Karpas-422 (cell line): ENCODE measurements around the gene FAM83E. TPM values are rescaled to one million over a fixed set of nuclear protein-coding genes. Genes with fewer than 3 reads are reported as not detected.
"Not testable (repeated sequence)": the region's sequence is repeated elsewhere in the genome, so short reads cannot be mapped to it uniquely, and the experiment has no call there.

ENCODE experiments used
- DNase-seq: peaks from one replicate; pipeline ENCODE4 v3.0.0-alpha.2; 2015
- H2AFZ ChIP-seq: fragments of 200-600 bp; sonication (generic); 2 replicates; pipeline ENCODE4 v1.6.1; 2014; ENCODE audit warnings: antibody characterized with exemption, low read length, mixed read lengths
- H3K27ac ChIP-seq: fragments of 200-600 bp; sonication (generic); 2 replicates; pipeline ENCODE4 v1.5.1; 2014; ENCODE audit warnings: mild to moderate bottlenecking, low read length, moderate library complexity
- H3K27me3 ChIP-seq: fragments of 200-600 bp; sonication (generic); 2 replicates; pipeline ENCODE4 v1.6.1; 2014; ENCODE audit warnings: low read length, mixed read lengths
- H3K36me3 ChIP-seq: fragments of 200-600 bp; sonication (generic); 2 replicates; pipeline ENCODE4 v1.6.1; 2014; ENCODE audit warnings: low read length, mixed read lengths; ENCODE audit not compliant: insufficient read depth
- H3K4me1 ChIP-seq: fragments of 200-600 bp; sonication (generic); 2 replicates; pipeline ENCODE4 v1.6.1; 2014; ENCODE audit warnings: mild to moderate bottlenecking, low read length, mixed read lengths
- H3K4me2 ChIP-seq: fragments of 200-600 bp; sonication (generic); 2 replicates; pipeline ENCODE4 v1.6.1; 2014; ENCODE audit warnings: low read length, low read depth, mild to moderate bottlenecking; ENCODE audit not compliant: poor library complexity, severe bottlenecking
- H3K4me3 ChIP-seq: fragments of 200-600 bp; sonication (generic); 2 replicates; pipeline ENCODE4 v1.5.1; 2014; ENCODE audit warnings: mild to moderate bottlenecking, antibody characterized with exemption, low read length, mixed read lengths
- H3K79me2 ChIP-seq: fragments of 200-600 bp; sonication (generic); 2 replicates; pipeline ENCODE4 v1.6.1; 2014; ENCODE audit warnings: mild to moderate bottlenecking, low read length, mixed read lengths
- H3K9ac ChIP-seq: fragments of 200-600 bp; sonication (generic); 2 replicates; pipeline ENCODE4 v1.6.0; 2014; ENCODE audit warnings: low read length
- H3K9me2 ChIP-seq: fragments of 200-600 bp; sonication (generic), shearing (Covaris generic); replicated peaks from 2 replicates; pipeline ENCODE4 v1.6.0; 2014; ENCODE audit warnings: mild to moderate bottlenecking, low read length, moderate library complexity; ENCODE audit not compliant: insufficient read depth
- H3K9me3 ChIP-seq: fragments of 300-700, 200-600 bp; sonication (generic); 2 replicates; pipeline ENCODE4 v1.6.1; 2014; ENCODE audit warnings: low read length, mixed read lengths
- H4K20me1 ChIP-seq: fragments of 200-600 bp; sonication (generic); 2 replicates; pipeline ENCODE4 v1.6.1; 2014; ENCODE audit warnings: mild to moderate bottlenecking, antibody characterized with exemption, low read length, low read depth; ENCODE audit not compliant: insufficient read depth
- total RNA-seq: library from RNA; depleted of rRNA; stranded (reverse); fragments of >200 nt; shearing (Covaris generic); gene quantifications from 2 replicates; pipeline ENCODE4 v1.2.3, GENCODE V29; 2014; ENCODE audit warnings: low replicate concordance

FAM83E gene
- total RNA-seq, 1 experiment from 2014 or later: 1.2 TPM

DNA sequence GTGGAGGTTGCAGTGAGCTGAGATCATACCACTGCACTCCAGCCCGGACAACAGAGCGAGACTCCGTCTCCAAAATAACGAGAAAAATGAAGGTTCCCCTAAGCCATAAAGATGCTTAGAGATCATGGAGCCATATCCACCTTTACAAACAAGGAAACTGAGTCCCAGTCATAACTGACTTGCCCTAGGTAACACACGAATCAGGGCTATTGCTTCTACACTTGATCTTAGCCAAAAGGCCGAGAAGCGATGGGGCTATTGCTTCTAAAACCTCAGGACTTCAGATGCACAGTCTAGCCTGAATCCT, 19.1 kb upstream of the FAM83E start:
- Histone ChIP-seq H3K9me2 (no peaks in the 10 kb centered on the region; the same call in 1 of the 2 replicates), H3K36me3 (peaks cover 11% of the 10 kb centered on the region), H3K4me3 (peak overlapping the region; percentile 63), H3K79me2 (peaks cover 4% of the 10 kb centered on the region; the same call in 1 of the 2 replicates), H4K20me1 (peaks cover 7% of the 10 kb centered on the region), H3K27me3 (no peaks in the 10 kb centered on the region), H2AFZ (no peak overlapping the region; the same call in 1 of the 2 replicates), H3K9me3 (no peaks in the 10 kb centered on the region), H3K9ac (peak overlapping the region; percentile 73), H3K4me2 (peak overlapping the region; percentile 83), H3K27ac (peak overlapping the region; percentile 80), H3K4me1 (peaks cover 48% of the 10 kb centered on the region)
- no peak for DNase-seq

DNA sequence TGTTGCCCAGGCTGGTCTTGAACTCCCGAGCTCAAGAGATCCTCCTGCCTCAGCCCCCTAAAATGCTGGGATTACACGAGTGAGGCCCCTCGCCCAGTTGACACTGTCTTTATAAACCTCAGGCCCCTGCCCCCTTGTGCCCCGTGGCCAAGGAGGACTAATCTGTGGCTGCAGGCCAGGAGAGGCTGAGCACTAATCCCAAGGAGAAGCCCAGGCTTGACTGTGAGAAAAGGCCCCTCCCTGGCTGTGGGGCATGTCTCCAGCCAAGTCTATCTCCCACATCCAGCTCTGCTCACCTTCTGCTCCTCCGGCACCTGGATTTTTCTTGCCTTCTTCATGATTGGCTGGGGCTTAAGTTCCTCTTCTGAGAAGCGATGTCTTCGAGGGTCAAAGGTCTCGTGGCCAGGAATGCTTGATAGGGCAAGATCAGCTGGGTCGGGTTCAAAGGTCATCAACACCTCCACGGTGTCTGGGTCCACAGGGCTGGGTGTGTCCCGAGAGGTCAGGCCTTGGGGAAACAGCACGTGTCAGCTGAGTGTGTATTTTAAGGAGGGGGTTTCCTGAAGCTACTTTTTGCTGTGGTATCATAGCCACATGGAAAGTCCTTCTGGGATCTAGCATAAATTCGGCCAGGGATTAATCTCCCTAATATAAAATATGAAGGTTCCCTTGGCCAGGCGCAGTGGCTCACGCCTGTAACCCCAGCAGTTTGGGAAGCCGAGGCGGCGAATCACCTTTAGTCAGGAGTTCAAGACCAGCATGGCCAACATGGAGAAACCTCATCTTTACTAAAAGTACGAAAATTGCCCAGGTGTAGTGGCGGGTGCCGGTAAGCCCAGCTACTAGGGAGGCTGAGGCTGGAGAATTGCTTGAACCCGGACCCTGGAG, 18.5 kb upstream of the FAM83E start:
- peak overlapping the region; percentile 63; the same call in 1 of the 2 replicates for H3K4me3 ChIP-seq
- H3K4me1 ChIP-seq: peaks cover 44% of the 10 kb centered on the region
- peak; percentile 49 for DNase-seq
- peaks cover 7% of the 10 kb centered on the region for H4K20me1 ChIP-seq
- no peaks in the 10 kb centered on the region for H3K27me3 ChIP-seq
- H3K36me3 ChIP-seq: peaks cover 11% of the 10 kb centered on the region
- no peaks in the 10 kb centered on the region for H3K9me3 ChIP-seq
- no peak overlapping the region for H2AFZ ChIP-seq
- peak overlapping the region; percentile 80 for H3K27ac ChIP-seq
- H3K9ac ChIP-seq: peak overlapping the region; percentile 73
- H3K9me2 ChIP-seq: no peaks in the 10 kb centered on the region; the same call in 1 of the 2 replicates
- peaks cover 4% of the 10 kb centered on the region; the same call in 1 of the 2 replicates for H3K79me2 ChIP-seq
- peak overlapping the region; percentile 83 for H3K4me2 ChIP-seq

DNA sequence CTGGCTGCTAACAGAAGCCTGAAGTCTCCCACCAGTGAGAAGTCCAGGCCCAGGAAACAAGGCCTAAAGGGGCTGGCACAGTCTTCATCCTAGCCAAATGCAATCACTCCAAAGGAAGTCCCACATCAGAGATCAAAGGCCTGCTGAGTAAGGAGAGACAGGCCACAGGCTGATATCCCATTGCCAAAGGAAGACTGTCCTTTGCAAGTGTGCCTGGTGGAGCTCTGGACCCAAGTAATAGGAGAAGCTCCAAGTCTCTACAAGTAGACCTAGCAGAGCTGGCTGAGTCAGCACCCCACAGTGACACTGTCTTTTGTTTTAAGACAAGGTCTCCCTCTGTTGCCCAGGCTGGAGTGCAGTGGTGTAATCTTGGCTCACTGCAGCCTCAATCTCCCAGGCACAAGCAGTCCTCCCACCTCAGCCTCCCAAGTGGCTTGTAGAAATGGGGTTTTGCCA, 17.8 kb upstream of the FAM83E start:
- Histone ChIP-seq H3K27ac (0 out of 2 replicates have a peak overlapping the region, but pooled peaks have one; percentile 9), H2AFZ (no peak overlapping the region), H3K4me2 (no peak overlapping the region), H3K79me2 (peaks cover 4% of the 10 kb centered on the region; the same call in 1 of the 2 replicates), H3K4me3 (no peak overlapping the region), H3K9ac (no peak overlapping the region), H3K27me3 (no peaks in the 10 kb centered on the region), H3K4me1 (peaks cover 37% of the 10 kb centered on the region), H3K9me3 (no peaks in the 10 kb centered on the region), H4K20me1 (peaks cover 7% of the 10 kb centered on the region), H3K9me2 (no peaks in the 10 kb centered on the region; the same call in 1 of the 2 replicates), H3K36me3 (peaks cover 11% of the 10 kb centered on the region)
- no peak for DNase-seq

DNA sequence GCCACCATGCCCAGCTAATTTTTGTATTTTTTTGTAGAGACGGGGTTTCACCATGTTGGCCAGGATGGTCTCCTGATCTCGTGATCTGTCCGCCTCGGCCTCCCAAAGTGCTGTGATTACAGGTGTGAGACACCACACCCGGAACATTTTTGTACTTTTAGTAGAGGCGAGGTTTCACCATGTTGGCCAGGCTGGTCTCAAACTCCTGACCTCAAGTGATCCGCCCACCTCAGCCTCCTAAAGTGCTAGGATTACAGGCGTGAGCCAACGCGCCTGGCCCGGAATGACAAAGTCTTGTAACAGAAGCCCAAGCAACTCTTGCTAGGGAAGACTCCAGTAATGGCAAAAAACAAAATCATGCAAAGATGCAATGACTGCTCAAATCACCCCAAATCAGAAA, 17.4 kb upstream of the FAM83E start:
- H3K27ac ChIP-seq: 0 out of 2 replicates have a peak overlapping the region, but pooled peaks have one; percentile 9
- not testable (repeated sequence) for H3K9ac ChIP-seq, H3K9me2 ChIP-seq, H4K20me1 ChIP-seq, H2AFZ ChIP-seq, H3K9me3 ChIP-seq, H3K4me3 ChIP-seq, DNase-seq, H3K79me2 ChIP-seq, H3K4me2 ChIP-seq, H3K27me3 ChIP-seq
- H3K36me3 ChIP-seq: peaks cover 11% of the 10 kb centered on the region
- H3K4me1 ChIP-seq: peaks cover 36% of the 10 kb centered on the region

DNA sequence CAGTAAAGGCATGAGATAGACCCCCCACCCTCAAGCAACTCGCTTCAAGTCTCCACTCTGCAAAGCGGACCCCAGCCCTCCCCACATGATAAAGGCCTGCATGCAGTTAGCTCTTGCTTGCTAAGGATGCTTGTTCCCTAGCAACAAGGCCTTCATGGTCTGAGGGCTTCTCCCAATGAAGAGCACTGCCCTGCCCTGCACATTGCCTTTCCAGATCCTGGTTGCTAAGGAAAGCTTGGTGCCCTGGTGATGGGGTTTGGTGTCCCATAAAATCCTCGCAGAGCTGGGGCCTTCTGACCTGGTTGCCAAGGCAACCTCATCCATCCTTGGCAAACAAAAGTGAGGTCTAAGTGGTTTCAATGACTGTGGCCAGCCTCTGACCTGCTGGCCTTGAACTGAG, 16.3 kb upstream of the FAM83E start:
- H3K9me2 ChIP-seq: no peaks in the 10 kb centered on the region; the same call in 1 of the 2 replicates
- no peak for DNase-seq
- no peak overlapping the region for H3K9ac ChIP-seq
- H3K4me1 ChIP-seq: peaks cover 26% of the 10 kb centered on the region
- peaks cover 12% of the 10 kb centered on the region for H3K36me3 ChIP-seq
- no peak overlapping the region for H3K4me3 ChIP-seq
- peaks cover 7% of the 10 kb centered on the region for H4K20me1 ChIP-seq
- H3K27ac ChIP-seq: no peak overlapping the region
- no peaks in the 10 kb centered on the region for H3K9me3 ChIP-seq
- H3K79me2 ChIP-seq: peaks cover 4% of the 10 kb centered on the region; the same call in 1 of the 2 replicates
- H3K4me2 ChIP-seq: no peak overlapping the region
- H2AFZ ChIP-seq: no peak overlapping the region
- no peaks in the 10 kb centered on the region for H3K27me3 ChIP-seq

DNA sequence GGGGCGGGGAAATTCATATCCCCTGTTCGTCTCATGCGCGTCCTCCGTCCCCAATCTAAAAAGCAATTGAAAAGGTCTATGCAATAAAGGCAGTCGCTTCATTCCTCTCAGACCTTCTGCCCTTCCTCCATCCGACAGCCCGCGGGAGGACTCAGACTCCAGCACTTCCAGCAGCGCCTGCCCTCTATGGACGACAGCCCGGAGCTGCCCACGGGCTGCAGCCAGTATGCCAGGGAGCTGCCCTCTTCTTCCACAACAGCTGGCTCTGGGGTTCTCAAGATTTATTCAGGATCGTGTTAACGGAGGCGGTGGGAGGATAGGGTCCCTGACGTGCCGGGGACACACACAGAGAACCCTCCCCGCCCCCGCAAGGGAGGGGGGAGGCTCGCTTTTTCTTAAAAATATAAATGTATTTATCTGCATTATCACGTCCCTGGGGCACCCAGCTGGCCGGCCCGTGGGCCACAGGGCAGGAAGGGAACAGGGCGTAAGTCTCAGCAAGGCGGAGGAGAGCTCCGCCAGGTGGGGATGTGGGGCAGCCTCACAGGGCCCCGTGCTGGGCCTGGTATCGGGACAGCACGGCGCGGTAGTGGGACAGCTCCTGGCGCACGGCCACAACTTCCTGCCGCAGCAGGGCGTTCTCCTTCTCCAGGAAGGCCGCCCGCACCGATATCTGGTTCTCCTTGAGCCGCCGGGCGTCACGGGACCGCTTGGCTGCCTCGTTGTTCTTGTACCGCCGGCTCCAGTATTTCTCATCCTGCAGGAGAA, 15.6 kb upstream of the FAM83E start:
- peaks cover 14% of the 10 kb centered on the region for H3K36me3 ChIP-seq
- H3K27ac ChIP-seq: no peak overlapping the region
- H3K79me2 ChIP-seq: peaks cover 6% of the 10 kb centered on the region
- no peak overlapping the region for H3K4me3 ChIP-seq
- H3K27me3 ChIP-seq: no peaks in the 10 kb centered on the region
- H3K4me2 ChIP-seq: no peak overlapping the region
- H3K4me1 ChIP-seq: peaks cover 21% of the 10 kb centered on the region
- H3K9me2 ChIP-seq: no peaks in the 10 kb centered on the region; the same call in 1 of the 2 replicates
- no peaks in the 10 kb centered on the region for H3K9me3 ChIP-seq
- peaks cover 9% of the 10 kb centered on the region for H4K20me1 ChIP-seq
- no peak overlapping the region for H3K9ac ChIP-seq
- no peak overlapping the region for H2AFZ ChIP-seq
- no peak for DNase-seq

DNA sequence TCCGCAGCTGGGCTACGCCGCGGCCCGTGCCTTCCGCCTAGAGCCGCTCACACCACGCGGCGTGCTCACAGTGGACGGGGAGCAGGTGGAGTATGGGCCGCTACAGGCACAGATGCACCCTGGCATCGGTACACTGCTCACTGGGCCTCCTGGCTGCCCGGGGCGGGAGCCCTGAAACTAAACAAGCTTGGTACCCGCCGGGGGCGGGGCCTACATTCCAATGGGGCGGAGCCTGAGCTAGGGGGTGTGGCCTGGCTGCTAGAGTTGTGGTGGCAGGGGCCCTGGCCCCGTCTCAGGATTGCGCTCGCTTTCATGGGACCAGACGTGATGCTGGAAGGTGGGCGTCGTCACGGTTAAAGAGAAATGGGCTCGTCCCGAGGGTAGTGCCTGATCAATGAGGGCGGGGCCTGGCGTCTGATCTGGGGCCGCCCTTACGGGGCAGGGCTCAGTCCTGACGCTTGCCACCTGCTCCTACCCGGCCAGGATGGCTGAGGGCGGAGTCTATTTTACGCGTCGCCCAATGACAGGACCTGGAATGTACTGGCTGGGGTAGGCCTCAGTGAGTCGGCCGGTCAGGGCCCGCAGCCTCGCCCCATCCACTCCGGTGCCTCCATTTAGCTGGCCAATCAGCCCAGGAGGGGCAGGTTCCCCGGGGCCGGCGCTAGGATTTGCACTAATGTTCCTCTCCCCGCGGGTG, 14.9 kb upstream of the FAM83E start:
- H3K27me3 ChIP-seq: no peaks in the 10 kb centered on the region
- no peak overlapping the region for H3K4me3 ChIP-seq
- no peak overlapping the region for H3K9ac ChIP-seq
- no peaks in the 10 kb centered on the region for H3K9me3 ChIP-seq
- H3K27ac ChIP-seq: no peak overlapping the region
- H3K79me2 ChIP-seq: peaks cover 13% of the 10 kb centered on the region
- H3K36me3 ChIP-seq: peaks cover 14% of the 10 kb centered on the region
- H3K9me2 ChIP-seq: no peaks in the 10 kb centered on the region
- H3K4me2 ChIP-seq: no peak overlapping the region
- peaks cover 13% of the 10 kb centered on the region for H4K20me1 ChIP-seq
- no peak overlapping the region for H2AFZ ChIP-seq
- DNase-seq: peak; percentile 66
- H3K4me1 ChIP-seq: peaks cover 23% of the 10 kb centered on the region
